ENCODE data around the gene SYK.
"Not testable (repeated sequence)": the region's sequence is repeated elsewhere in the genome, so short reads cannot be mapped to it uniquely, and the experiment has no call there.

SYK gene

GRCh38 chr9:90801241-90801972, at the start of gene SYK:
Gene SYK, plus strand, starts transcription at chr9:90801819. Its CDS starts 42,080 bp downstream, at chr9:90843899.
- in situ Hi-C loops (cut with HindIII; ENCODE audit: low sequenced_read_pairs), result no loop called here

GRCh38 chr9:90755514-90756371, 45.9 kb upstream of the SYK start:
- in situ Hi-C loops (cut with HindIII; ENCODE audit: low sequenced_read_pairs), result not testable (repeated sequence)

DNA sequence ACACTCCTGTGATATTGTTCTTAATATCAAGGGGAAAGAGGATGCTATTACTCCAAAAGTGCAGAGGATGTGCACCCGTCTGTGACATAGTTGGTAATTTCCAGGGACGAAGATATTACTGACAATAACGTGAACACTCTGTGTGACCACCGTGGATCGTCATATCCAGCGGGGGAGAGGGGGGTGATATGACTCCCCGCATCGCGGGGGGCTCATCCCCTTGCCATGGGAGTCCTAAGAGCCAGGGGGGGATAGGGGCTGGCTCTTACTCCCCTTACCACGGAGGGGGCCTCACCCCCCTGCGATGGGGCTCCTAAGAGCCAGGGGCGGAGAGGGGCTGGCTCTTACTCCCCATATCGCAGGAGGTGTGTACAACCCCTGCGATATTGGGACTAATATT, 41.0 kb upstream of the SYK start:
- in situ Hi-C loops (cut with HindIII; ENCODE audit: low sequenced_read_pairs), result not testable (repeated sequence)

- in situ Hi-C loops (cut with HindIII; ENCODE audit: low sequenced_read_pairs), result no loop called here
Measured at GRCh38 chr9:90766731-90767130, 34.9 kb upstream of the SYK start.

DNA sequence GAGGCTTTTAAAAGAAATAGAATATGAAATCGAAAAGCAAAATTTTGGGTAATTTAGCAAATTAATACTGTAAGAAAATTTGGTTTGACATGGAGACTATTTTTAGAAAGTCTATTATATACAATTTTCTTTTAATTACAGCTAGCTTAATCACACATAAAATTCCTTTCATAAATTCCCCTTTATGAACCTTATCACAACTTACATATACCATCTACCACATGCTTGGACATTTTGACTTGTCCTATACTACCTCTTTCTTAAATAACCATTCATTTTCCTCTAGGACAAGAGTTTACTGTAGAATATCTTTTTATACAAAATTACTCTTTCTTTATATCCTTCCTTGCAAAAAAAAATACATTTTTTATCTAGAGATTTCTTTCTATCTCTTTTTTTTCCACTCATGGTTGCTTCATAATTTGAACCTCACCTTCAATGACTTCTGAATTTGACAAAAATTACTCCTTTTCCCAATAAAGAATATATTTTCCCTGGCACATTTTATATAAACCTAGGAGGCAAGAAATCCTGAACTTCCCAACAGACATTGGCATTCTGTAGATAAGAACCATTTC, 34.0 kb upstream of the SYK start:
- in situ Hi-C loops (cut with HindIII; ENCODE audit: low sequenced_read_pairs), result no loop called here

GRCh38 chr9:90770182-90770738, 31.4 kb upstream of the SYK start:
- in situ Hi-C loops (cut with HindIII; ENCODE audit: low sequenced_read_pairs), result no loop called here

GRCh38 chr9:90770927-90771326, 30.7 kb upstream of the SYK start:
- in situ Hi-C loops (cut with HindIII; ENCODE audit: low sequenced_read_pairs), result no loop called here

- in situ Hi-C loops (cut with HindIII; ENCODE audit: low sequenced_read_pairs), result no loop called here
Measured at GRCh38 chr9:90772386-90772785, 29.2 kb upstream of the SYK start.

DNA sequence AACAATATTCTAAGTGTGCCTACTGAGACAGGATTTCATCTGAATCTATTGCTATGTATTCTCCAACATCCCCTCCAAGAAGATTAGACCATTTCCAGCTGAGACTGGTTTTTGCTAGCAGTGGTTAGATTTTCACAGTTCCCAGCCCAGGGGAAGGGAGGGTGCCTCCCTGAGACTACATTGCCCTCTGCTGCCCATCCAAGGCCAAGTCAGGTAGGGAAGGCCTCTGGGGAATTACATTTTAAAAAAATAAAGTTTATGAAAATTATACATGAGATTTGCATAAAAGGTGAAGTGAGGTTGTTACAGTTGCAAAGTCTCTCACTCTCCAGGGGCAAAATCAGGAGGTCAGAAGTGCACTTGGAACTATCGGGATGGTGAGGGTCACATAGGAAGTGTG, 28.0 kb upstream of the SYK start:
- in situ Hi-C loops (cut with HindIII; ENCODE audit: low sequenced_read_pairs), result no loop called here

DNA sequence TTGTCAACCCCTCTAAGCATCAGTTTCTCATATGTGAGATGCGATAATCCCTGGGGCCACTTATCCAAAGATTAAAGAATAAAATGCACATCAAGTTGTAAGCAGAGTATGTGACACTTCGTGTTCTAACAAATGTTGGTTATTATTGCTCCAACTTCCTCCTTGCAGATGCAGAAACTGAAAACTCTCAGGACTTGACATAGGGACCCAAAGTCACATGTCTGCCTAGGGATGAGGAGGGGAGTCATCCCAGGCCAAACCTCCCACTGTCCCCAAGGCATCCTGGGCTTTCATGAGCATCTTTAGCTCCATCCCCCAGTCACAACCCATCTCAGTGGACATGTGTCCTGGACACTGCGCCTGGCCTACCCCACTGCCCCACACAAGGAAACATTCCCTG, 27.5 kb upstream of the SYK start:
- in situ Hi-C loops (cut with HindIII; ENCODE audit: low sequenced_read_pairs), result no loop called here

GRCh38 chr9:90774682-90775081, 26.9 kb upstream of the SYK start:
- in situ Hi-C loops (cut with HindIII; ENCODE audit: low sequenced_read_pairs), result no loop called here

DNA sequence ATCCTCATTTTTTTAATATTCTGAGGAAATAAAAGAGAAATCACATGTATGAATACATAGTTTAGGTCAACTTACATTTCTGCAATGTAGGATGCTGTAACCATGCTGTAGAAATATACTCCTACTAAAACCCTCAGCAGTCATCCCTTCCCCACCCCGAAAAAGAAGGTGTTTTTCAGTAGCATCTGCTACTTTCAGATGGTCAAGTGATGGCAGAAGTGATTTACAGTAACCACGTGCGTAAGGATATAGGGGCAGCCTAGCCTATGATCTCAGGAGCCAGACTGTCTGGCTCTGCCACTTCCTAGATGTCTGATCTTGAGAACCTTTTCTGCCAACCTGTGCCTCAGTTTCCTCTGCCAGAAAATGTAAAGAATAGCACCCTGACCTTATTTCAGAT, 26.0 kb upstream of the SYK start:
- in situ Hi-C loops (cut with HindIII; ENCODE audit: low sequenced_read_pairs), result no loop called here

- in situ Hi-C loops (cut with HindIII; ENCODE audit: low sequenced_read_pairs), result no loop called here
Measured at GRCh38 chr9:90778746-90779145, 22.9 kb upstream of the SYK start.

DNA sequence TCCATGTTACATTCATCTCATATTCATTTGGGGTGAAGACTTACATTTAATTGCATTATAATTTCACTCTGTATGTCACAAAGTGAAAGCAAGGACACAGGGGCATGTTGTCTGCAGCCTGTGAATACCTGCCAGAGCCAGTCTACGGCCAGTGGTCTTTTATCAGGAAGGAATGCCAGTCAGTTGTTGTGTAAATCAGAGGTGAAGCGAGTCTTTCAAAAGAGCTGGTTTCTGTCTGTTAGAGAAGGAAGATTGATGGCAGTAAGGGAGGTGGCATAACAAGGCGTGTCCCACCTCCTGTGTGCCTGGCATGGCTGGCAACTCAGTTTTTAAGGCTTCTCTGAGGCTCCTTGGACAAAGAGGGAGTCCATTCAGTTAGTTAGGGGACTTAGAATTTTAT, 18.1 kb upstream of the SYK start:
- in situ Hi-C loops (cut with HindIII; ENCODE audit: low sequenced_read_pairs), result no loop called here

- in situ Hi-C loops (cut with HindIII; ENCODE audit: low sequenced_read_pairs), result no loop called here
Measured at GRCh38 chr9:90783964-90784363, 17.7 kb upstream of the SYK start.

DNA sequence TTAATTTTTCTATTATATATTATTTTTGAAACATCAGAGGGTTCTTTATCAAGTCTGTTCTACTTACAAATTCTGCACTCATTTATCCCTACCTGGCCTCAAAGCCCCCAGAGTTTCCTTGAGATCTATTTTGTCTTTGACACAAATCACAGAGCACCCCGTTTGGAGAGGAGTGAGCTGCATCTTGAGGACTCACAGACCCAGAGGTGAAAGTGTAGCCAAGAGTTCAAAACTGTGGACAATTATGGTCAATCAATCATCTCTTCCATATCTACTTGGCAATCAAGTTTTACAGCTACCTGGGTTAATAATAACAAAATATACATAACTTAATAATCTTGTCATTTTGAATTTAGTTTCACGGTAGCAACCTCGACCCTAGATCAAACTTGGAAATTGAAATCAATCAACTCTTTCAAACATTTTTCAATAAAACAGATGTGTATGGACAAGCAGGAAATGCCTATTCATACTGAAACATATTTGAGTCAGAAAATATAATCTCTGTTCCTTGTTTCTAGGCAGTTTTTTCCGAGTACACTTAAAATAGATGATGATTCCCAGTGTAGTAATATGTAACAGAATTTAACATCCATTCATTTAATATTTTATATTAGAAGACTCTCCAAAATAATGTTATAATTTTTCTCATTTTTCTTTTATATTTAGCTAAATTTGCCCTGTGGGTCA, 13.7 kb upstream of the SYK start:
- in situ Hi-C loops (cut with HindIII; ENCODE audit: low sequenced_read_pairs), result no loop called here

DNA sequence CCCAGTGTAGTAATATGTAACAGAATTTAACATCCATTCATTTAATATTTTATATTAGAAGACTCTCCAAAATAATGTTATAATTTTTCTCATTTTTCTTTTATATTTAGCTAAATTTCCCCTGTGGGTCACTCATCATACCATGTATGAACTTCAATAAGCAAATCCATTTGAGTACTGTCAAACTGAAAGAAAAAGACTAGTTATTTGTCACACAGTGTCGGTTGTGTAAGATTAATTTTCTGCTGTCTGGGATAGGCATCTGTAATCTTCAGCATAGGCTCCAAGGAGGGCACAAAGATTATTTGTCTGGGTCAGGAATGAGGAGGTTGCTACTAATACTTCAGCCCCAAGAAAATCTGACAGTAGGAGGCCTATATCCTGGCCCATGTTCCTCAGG, 13.1 kb upstream of the SYK start:
- in situ Hi-C loops (cut with HindIII; ENCODE audit: low sequenced_read_pairs), result not testable (repeated sequence)

GRCh38 chr9:90789408-90789807, 12.2 kb upstream of the SYK start:
- in situ Hi-C loops (cut with HindIII; ENCODE audit: low sequenced_read_pairs), result no loop called here

DNA sequence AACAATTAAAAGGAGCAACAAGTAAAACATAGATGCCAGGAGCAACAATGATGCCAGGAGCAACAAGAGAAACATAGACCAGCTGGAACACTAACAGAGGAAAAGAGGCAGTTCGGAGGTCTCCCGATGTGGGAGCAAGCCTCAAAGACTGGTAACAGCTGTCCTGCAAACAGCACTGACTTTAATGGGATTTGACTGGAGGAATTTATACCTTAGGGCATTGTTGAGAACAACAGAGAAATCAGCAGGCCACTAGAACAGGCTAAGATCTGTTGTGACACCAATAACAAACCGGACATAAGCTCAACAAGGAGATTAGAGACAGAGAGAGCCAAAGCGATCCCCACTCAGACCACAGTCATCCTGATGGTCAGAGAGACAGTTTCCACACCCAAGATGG, 11.8 kb upstream of the SYK start:
- in situ Hi-C loops (cut with HindIII; ENCODE audit: low sequenced_read_pairs), result no loop called here

DNA sequence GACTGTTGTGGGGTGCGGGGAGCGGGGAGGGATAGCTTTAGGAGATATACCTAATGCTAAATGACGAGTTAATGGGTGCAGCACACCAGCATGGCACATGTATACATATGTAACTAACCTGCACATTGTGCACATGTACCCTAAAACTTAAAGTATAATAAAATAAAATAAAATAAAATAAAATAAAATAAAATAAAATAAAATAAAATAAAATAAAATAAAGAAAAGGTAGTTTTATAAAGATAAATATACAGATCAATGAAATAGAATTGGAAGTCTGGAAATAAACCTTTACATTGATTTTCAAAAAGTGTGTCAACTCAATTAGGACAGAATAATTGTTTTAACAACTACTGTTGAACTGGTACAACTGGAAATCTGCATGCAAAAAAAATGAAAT, 8.6 kb upstream of the SYK start:
- in situ Hi-C loops (cut with HindIII; ENCODE audit: low sequenced_read_pairs), result not testable (repeated sequence)

GRCh38 chr9:90793729-90794128, 7.9 kb upstream of the SYK start:
- in situ Hi-C loops (cut with HindIII; ENCODE audit: low sequenced_read_pairs), result no loop called here
